Measurements from ENCODE around the gene COMMD10.

DNA sequence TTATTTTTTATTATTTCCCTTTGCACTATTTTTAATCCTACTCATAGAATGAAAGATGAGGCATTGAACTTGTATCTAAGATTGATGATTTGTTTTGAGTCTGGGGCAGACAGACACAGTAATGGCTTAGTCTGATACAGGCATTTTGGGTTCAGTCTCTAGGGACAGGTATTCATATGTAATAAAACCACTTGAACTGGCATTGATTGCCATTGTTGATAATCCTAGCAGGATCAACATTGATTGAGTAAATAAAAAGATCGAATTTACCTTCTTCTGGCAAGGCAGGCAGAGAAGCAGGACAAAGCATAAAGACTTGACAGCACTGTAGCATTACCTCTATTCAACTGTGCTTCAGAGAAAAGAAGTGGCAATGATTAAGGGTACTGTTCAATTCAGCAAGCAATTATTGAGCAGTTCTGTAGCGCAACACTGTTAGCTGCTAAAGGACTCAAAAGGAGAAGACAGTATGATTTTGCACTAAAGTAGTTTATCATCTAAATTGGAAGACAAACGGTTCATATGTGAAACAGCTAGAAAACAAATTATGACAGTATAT is 144.4 kb downstream of the COMMD10 start:
- TF ChIP-seq, protein P1, sequence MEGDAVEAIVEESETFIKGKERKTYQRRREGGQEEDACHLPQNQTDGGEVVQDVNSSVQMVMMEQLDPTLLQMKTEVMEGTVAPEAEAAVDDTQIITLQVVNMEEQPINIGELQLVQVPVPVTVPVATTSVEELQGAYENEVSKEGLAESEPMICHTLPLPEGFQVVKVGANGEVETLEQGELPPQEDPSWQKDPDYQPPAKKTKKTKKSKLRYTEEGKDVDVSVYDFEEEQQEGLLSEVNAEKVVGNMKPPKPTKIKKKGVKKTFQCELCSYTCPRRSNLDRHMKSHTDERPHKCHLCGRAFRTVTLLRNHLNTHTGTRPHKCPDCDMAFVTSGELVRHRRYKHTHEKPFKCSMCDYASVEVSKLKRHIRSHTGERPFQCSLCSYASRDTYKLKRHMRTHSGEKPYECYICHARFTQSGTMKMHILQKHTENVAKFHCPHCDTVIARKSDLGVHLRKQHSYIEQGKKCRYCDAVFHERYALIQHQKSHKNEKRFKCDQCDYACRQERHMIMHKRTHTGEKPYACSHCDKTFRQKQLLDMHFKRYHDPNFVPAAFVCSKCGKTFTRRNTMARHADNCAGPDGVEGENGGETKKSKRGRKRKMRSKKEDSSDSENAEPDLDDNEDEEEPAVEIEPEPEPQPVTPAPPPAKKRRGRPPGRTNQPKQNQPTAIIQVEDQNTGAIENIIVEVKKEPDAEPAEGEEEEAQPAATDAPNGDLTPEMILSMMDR (IDR thresholded peaks at IDR 0.05; ENCODE audit: poor library complexity), result no peak
- no peak for TF ChIP-seq EZH2 (IDR thresholded peaks at IDR 0.05; ENCODE audit: borderline replicate concordance)

Data from hepatocyte (in vitro differentiated cells).